Activated T-helper 1 cell treated with Interleukin-2 at 50 U/mL for 16 hours (primary cell): ENCODE data around the gene ALX1.

Experiments
- DNase-seq: peaks from one replicate; pipeline ENCODE4 v3.0.0-alpha.2; 2020; ENCODE audit warnings: low read depth

ALX1 gene

GRCh38 chr12:85280165-85280983 is at the start of gene ALX1:
TSS of gene ALX1 (plus strand) at chr12:85280220. CDS start at chr12:85280262, 42 bp downstream.
- DNase-seq = no peak

DNA sequence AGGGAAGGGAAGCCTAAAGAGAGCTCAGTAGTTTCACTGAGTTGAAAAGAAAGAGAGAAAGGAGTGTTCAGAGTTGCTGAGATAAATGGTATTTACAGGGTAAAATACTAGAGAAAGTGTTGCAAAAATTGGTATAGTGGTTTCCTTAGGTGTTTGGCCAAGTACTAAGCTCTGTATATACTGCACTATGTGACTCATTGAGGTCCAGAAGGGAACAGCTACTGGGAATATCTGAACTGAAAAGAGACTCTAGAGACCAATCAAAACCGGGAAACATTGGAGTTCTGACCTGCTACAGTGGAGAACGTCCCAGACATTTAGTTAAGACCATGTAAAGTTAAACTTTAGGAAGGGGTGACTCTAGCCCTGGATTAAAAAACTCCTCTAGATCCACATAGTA is 42.7 kb upstream of the ALX1 start:
- DNase-seq = no peak

GRCh38 chr12:85244561-85244960 is 35.5 kb upstream of the ALX1 start:
- no peak for DNase-seq

GRCh38 chr12:85253853-85254252 is 26.2 kb upstream of the ALX1 start:
- no peak for DNase-seq

DNA sequence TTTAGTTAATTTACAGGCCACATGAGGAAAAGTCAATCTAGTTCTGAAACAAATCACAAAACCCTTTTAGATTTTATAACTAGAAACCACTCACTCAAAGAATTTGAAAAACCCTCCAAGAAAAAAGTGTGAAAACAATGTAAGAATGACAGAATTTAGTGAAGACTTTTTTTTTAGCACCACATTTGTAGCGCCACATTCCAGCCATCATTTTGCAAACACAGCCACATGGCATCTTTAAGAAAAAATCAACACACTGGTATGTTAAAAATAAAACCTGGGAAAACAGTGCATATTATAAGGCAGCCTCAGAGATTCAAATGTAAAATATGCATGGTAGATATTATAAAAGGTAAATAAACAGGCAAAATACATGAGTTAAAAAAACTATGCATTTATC is 22.3 kb upstream of the ALX1 start:
- DNase-seq = no peak

DNA sequence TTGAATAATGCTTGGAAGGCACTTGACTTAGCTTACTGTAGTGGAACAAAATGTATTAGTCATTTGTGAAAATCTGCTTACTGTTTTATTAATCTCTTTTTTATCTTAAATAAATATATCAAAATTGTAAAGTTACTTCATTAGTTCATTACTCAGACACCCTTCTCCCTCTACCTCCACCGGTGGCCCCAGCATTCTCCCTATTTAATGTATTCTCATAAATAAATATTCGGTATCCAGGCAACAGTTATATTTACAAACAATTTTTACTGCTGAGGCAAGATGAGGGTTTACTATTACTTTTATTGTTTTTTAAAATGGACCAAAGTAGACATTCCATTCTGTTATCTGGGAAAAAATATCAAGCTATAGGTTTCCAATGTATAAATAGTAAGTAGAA is 19.6 kb upstream of the ALX1 start:
- DNase-seq = no peak

- DNase-seq = no peak
Measured at GRCh38 chr12:85260896-85261295, 19.1 kb upstream of the ALX1 start.

DNA sequence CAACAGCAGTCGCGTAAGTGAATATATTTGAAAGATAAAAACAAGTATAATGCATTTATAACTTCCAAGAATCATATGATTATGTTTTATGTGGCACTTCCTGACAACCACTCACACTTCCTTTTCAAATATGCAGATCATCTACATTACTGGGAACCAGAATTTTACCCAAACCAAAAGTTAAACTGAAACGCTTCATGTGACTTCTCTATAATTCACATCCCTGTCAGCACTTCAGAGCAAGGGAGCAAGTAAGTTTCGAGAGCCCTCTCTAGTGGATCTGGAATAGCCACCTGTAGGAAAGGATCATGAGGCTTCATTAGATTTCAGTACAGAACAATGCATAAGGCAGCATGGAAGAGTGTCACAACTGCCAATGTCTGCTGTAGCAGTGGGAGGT is 13.7 kb upstream of the ALX1 start:
- DNase-seq = no peak

- no peak for DNase-seq
Measured at GRCh38 chr12:85273381-85274314, 6.4 kb upstream of the ALX1 start.

GRCh38 chr12:85274315-85274651 is 5.7 kb upstream of the ALX1 start:
- no peak for DNase-seq

DNA sequence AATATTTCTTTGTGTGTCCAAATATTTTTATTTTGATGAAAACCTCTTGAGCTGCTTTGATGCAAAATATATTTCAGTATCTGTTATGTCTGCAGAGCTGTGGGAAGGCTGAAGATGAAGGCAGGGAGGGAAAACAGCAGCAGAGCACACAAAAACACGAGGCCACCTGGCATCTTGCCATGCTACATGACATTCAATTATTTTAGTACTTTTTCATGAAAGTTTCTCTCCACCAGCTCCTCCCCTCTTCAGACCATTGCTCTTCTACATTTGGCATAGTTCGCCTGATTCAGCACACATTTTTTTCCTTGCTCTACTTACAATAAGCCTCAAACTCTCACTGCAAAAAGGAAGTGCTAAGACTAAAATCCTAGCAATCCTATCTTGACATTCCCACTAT is 4.6 kb upstream of the ALX1 start:
- no peak for DNase-seq

DNA sequence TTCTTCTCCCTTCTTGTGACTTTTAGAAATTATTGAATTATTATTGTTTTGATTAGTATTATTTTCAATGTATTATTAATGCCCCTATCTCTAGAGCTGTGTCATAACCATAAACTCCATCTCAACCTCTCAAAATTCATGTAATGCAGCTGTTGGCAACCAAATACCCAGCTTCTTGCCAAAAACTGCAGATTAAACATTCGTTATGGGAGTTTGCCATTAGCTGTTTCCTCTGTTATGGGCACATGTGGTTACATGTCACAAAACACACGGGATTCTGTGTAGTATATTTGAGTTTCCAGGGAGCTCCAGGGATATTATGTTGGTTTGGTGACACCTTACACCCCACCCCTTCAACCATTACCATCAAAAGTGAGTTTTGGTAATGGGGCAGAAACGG is 2.8 kb upstream of the ALX1 start:
- no peak for DNase-seq

- no peak for DNase-seq
Measured at GRCh38 chr12:85277900-85278597, 2.0 kb upstream of the ALX1 start.

DNA sequence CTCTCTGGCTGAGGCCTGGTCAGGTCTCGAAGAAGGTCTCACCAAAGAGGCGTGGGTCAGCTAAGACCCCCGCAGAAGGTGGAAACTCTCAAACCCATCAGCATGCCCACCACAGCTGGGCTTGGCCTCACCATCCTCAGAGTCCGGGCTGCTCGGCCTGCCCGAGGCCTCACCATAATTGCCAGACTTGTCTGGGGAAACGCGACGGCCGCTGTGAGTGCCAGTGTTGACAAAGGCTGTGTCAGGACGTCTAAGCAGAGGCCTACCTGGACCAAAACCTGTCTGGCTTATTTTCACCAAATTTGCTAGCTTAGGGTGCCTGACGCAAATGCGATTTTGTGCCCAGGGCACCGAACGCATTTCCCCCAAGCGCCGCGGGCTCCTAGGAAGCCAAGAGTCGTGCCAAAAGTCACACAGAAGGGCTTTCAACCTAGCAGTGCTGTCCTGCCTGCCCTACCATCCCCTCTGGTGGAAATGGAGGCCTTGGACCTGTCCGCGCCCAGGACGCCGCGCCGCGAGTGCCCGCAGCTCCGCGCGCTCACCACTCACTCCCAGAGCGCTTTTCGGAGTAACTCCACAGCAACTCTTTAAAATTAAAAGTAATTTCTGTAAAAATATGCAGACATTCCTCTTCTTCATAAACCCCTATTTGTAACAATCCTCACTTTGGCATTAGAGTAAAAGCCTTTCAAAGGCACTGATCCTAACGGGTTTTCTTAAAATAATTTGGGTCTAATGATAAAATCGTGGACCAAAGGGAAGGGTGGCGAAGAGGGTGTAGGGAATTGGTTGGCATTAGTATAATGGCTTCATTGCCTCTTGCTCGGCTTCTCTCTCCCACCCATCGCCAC is 1.2 kb upstream of the ALX1 start:
- DNase-seq = no peak

GRCh38 chr12:85279449-85280164 is 413 bp upstream of the ALX1 start:
- no peak for DNase-seq

GRCh38 chr12:85280984-85281630 is 1.1 kb downstream of the ALX1 start:
- no peak for DNase-seq

DNA sequence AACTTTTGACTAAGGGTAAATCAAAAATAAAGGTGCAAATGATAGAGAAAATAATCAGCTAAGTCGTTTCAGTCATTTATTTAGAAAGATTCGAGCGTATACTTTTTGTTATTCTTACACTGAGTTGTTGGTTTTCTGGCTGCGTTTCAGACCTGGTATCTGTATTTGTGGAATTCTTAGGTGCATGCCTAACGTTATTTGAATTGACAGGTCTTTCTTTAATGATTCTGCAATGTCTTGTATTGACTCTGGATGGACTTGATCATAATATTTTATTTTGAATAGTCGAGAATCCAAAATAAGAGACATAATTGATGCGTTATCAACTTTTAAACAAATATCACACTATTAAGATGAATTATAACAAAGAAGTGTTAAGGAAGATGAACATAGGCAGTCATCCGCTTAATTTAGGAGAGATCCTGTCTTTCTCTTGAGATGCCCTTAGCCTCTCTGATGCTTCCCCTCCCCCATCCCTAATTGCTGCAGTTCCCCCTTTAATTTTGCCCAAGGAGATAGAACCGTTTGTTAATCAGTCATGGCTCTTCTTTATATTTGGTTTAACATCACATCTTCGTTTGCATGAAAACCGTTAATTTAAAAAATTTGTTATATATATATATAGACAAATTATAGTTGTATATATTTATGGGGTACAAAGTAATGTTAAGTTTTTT is 1.8 kb downstream of the ALX1 start:
- no peak for DNase-seq

- DNase-seq = no peak
Measured at GRCh38 chr12:85283560-85283959, 3.5 kb downstream of the ALX1 start.

DNA sequence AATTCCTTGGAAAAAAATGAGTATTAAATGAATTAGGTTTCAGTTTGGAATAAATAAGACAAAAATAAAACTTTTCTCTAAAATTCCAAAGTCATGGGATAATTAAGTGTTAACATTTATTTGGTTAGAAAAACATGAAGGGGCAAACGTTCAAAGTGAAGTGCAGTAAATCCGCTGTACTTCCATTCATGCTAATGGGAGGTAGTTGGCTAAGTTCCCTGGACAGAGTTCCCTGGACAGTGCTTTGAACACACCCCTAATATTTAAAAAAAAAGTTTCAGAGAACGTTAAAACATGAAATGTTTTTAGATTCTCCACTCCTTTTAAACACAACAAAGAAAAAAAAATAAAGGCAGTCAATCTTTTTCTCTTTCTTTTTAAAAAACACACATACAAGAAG is 16.3 kb downstream of the ALX1 start:
- no peak for DNase-seq

- DNase-seq = no peak
Measured at GRCh38 chr12:85299053-85299452, 19.0 kb downstream of the ALX1 start.
